ENCODE data around the gene PRKD1.

DNA sequence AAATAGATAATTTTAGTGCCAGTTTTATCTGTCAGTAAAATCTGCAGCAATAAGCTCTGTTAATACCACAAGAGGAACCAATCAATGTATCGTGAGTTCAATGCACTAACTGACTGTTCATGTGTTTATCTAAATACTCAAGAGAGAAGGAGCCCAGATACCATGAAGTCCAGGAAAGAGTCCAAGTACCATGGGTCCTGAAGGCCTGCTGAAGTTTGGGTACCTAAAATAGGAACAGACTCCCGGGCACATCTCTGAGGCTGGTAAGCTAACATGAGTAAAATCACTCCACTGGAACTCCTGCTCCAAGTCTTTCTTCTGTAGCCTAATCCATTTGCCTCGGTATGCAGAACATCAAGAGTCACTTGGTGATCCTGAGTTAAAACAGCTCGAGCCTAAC, 71.1 kb downstream of the PRKD1 start:
- TF ChIP-seq CTCF (IDR thresholded peaks at IDR 0.05) (no peak), POLR2A (IDR thresholded peaks at IDR 0.05) (no peak)
